ENCODE results near the gene SHMT1. TPM values are rescaled to one million over a fixed set of nuclear protein-coding genes. Genes with fewer than 3 reads are reported as not detected.

Gene SHMT1
- total RNA-seq, 4 donors from 2014 or later: 37.8 to 56.0 (median 49.2) TPM

- WGBS: 83% methylated on average over 10 of the region's 16 CpGs
- Histone ChIP-seq H3K4me3 (no peak overlapping the region), H3K36me3 (peaks cover 74% of the 10 kb centered on the region), H3K27ac (no peak overlapping the region), H3K4me1 (peaks cover 25% of the 10 kb centered on the region), H3K27me3 (no peaks in the 10 kb centered on the region), H3K9me3 (no peaks in the 10 kb centered on the region)
- DNase-seq (ENCODE audit: low spot score in 2 of 2): no peak
- TF ChIP-seq EP300 (IDR thresholded peaks at IDR 0.05) (no peak), POLR2AphosphoS5 (IDR thresholded peaks at IDR 0.05) (no peak), POLR2A (IDR thresholded peaks at IDR 0.05) (no peak), CTCF (IDR thresholded peaks at IDR 0.05) (no peak)
Observed at GRCh38 chr17:18323507-18324139, 39.7 kb downstream of the SHMT1 start.

- no peak for DNase-seq (ENCODE audit: low spot score in 2 of 2)
- no peak overlapping the region for H3K4me3 ChIP-seq
Observed at GRCh38 chr17:18323007-18323406, 40.3 kb downstream of the SHMT1 start.

GRCh38 chr17:18322522-18322921 is 40.8 kb downstream of the SHMT1 start:
- DNase-seq (ENCODE audit: low spot score in 2 of 2): no peak
- no peak for TF ChIP-seq POLR2A (IDR thresholded peaks at IDR 0.05)
- TF ChIP-seq CTCF (IDR thresholded peaks at IDR 0.05): no peak
- no peak for TF ChIP-seq EP300 (IDR thresholded peaks at IDR 0.05)
- no peak for TF ChIP-seq POLR2AphosphoS5 (IDR thresholded peaks at IDR 0.05)
- H3K9me3 ChIP-seq: no peaks in the 10 kb centered on the region
- H3K4me3 ChIP-seq: no peak overlapping the region
- H3K27ac ChIP-seq: no peak overlapping the region
- H3K27me3 ChIP-seq: no peaks in the 10 kb centered on the region
- peaks cover 65% of the 10 kb centered on the region for H3K36me3 ChIP-seq
- 96% methylated on average over 12 of the region's 12 CpGs for WGBS
- H3K4me1 ChIP-seq: peaks cover 36% of the 10 kb centered on the region

More at GRCh38 chr17:18323007-18323406, 40.3 kb downstream of the SHMT1 start:
- peaks cover 68% of the 10 kb centered on the region for H3K36me3 ChIP-seq
- WGBS: 62% methylated on average over 3 of the region's 3 CpGs
- H3K27ac ChIP-seq: no peak overlapping the region
- peaks cover 31% of the 10 kb centered on the region for H3K4me1 ChIP-seq
- no peaks in the 10 kb centered on the region for H3K27me3 ChIP-seq
- H3K9me3 ChIP-seq: no peaks in the 10 kb centered on the region
- TF ChIP-seq EP300 (IDR thresholded peaks at IDR 0.05): no peak
- no peak for TF ChIP-seq POLR2AphosphoS5 (IDR thresholded peaks at IDR 0.05)
- TF ChIP-seq CTCF (IDR thresholded peaks at IDR 0.05): no peak
- TF ChIP-seq POLR2A (IDR thresholded peaks at IDR 0.05): no peak

- TF ChIP-seq CTCF (IDR thresholded peaks at IDR 0.05): no peak
- DNase-seq (ENCODE audit: low spot score in 2 of 2): no peak
- Histone ChIP-seq H3K9me3 (no peaks in the 10 kb centered on the region), H3K4me3 (no peak overlapping the region), H3K27ac (no peak overlapping the region), H3K4me1 (peaks cover 48% of the 10 kb centered on the region), H3K36me3 (peaks cover 61% of the 10 kb centered on the region), H3K27me3 (no peaks in the 10 kb centered on the region)
- 75% methylated on average over 5 of the region's 5 CpGs for WGBS
Observed at GRCh38 chr17:18321309-18321708, 42.0 kb downstream of the SHMT1 start.

GRCh38 chr17:18320301-18320700 is 43.0 kb downstream of the SHMT1 start:
- no peak for DNase-seq (ENCODE audit: low spot score in 2 of 2)
- Histone ChIP-seq H3K4me3 (no peak overlapping the region), H3K9me3 (no peaks in the 10 kb centered on the region), H3K27me3 (no peaks in the 10 kb centered on the region), H3K36me3 (peaks cover 51% of the 10 kb centered on the region), H3K27ac (no peak overlapping the region), H3K4me1 (peaks cover 57% of the 10 kb centered on the region)
- WGBS: 83% methylated on average over 6 of the region's 7 CpGs
- TF ChIP-seq CTCF (IDR thresholded peaks at IDR 0.05) (no peak), POLR2A (IDR thresholded peaks at IDR 0.05) (no peak), EP300 (IDR thresholded peaks at IDR 0.05) (no peak), POLR2AphosphoS5 (IDR thresholded peaks at IDR 0.05) (no peak)

All from suprapubic skin (tissue), 4 donors.